Measurements from ENCODE around the gene LRSAM1.

LRSAM1 gene

DNA sequence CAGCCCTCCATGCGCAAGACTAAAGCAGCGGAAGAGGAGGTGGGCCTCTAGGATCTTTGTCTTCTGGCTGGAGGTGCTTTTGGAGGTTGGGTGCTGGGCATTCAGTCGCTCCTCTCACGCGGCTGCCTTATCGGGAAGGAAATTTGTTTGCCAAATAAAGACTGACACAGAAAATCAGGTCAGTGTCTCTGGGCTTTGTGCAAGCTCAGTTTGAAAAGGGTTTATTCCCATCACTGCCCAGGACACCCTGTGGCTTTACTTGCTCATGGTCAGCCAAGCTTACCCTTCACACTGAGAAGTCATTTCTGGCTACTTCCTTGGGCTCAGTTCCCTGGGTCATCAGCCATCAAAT lies 43.8 kb upstream of the LRSAM1 start:
- no peak overlapping the region for H3K4me3 ChIP-seq (ENCODE audit: low read depth, low read length)
- TF ChIP-seq, protein P1, sequence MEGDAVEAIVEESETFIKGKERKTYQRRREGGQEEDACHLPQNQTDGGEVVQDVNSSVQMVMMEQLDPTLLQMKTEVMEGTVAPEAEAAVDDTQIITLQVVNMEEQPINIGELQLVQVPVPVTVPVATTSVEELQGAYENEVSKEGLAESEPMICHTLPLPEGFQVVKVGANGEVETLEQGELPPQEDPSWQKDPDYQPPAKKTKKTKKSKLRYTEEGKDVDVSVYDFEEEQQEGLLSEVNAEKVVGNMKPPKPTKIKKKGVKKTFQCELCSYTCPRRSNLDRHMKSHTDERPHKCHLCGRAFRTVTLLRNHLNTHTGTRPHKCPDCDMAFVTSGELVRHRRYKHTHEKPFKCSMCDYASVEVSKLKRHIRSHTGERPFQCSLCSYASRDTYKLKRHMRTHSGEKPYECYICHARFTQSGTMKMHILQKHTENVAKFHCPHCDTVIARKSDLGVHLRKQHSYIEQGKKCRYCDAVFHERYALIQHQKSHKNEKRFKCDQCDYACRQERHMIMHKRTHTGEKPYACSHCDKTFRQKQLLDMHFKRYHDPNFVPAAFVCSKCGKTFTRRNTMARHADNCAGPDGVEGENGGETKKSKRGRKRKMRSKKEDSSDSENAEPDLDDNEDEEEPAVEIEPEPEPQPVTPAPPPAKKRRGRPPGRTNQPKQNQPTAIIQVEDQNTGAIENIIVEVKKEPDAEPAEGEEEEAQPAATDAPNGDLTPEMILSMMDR (IDR thresholded peaks at IDR 0.05; ENCODE audit: low read depth, low read length): no peak

DNA sequence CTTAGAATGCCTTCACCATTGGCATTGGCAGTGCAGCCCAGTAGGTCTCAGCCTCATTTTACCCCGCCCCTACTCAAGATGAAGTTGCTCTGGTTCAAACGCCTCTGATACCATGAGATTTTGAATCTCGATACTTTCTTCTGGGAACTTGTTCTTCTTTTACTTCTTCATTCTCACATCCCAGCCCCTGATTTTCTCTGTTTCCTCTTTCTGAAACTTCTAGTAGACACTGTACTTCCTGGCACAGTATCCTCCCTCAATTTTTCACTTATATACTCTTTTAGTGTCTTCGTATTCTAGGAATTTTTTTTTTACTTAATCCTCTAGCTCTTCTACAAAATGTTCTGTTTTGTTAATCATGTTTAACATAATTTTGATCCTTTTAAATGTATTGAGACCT lies 40.2 kb upstream of the LRSAM1 start:
- no peak overlapping the region for H3K4me3 ChIP-seq (ENCODE audit: low read depth, low read length)
- TF ChIP-seq, protein P1 (IDR thresholded peaks at IDR 0.05; ENCODE audit: low read depth, low read length): no peak

DNA sequence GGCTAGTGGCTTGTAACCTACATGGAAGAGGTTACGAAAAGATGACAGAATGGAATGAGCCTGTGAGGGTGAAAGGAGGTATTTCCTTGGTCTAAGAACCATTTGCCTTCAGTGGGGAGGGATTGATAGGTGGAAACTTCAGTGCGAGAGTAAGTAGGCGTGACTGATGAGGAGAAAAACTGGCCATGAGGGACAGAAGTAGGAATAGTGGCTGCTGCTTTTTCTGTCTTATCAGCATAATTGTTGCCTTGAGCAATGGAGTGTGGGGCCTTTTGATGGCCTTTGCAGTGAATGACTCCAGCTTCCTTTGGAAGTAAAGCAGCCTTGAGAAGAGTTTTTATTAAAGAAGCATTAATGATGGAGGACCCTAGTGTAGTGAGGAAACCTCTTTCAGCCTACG lies 36.2 kb upstream of the LRSAM1 start:
- no peak overlapping the region for H3K4me3 ChIP-seq (ENCODE audit: low read depth, low read length)
- TF ChIP-seq, protein P1 (IDR thresholded peaks at IDR 0.05; ENCODE audit: low read depth, low read length): no peak

DNA sequence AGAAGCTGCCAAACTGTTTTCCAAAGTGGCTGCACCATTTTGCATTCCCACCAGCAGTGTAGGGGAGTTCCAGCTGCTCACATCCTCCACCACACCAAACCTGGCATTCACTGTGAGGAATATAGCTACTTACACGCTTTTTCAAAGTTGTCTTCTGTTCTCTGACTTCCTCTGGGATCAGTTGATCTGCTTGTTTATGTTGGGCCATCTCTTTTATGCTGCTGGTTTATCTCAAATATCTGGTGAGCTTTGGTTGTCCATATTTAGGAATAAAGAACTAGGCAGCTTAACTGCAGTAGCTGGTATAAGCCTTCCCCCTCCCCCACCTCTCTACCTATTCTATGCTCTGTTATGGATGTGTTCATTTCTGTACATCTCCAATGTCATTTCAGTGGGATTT lies 35.7 kb upstream of the LRSAM1 start:
- TF ChIP-seq, protein P1 (IDR thresholded peaks at IDR 0.05; ENCODE audit: low read depth, low read length): no peak
- no peak overlapping the region for H3K4me3 ChIP-seq (ENCODE audit: low read depth, low read length)

DNA sequence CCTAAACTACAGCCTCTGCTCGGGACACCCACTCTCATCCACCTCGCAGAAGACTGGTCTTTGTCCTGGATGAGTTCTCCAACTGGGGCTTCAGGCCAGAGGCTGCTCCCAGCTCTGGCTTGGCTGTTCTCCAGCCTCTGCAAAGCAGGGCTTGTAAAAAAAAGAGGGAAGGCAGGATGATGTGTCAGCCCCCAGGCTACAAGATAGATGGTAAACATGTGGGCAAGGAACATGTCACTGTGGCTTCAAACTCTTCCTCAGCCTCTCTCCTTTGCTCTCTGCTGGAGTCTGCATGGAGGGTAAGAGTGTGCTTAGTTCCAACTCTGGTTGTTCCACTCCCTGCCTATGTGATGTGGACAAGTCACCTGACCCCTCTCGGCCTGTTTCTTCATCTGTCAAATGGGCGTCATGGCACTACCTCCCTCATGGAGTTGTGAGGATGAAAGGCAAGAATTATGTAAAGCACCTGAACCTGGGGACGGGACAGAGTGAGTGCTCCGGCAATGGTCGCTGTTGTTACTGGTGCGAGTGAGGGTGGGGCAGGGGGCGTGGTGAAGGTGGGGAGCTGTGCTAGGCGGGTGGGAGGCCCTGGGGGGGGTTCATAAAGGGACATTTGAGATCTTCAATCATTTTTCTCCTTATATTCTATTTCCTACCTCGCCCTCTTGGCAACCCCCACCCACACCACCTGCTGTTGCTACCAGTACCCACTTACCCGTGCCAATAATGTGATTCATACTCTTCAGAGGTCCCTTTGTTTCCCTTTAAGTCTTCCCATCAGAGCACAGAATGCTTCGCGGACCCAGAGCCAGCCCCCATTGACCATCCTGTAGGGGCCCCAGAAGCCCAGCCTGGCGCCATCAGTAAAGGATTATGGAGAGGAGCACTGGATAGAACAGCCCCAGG lies 33.9 kb upstream of the LRSAM1 start:
- TF ChIP-seq, protein P1 (IDR thresholded peaks at IDR 0.05; ENCODE audit: low read depth, low read length): no peak
- H3K4me3 ChIP-seq (ENCODE audit: low read depth, low read length): no peak overlapping the region

DNA sequence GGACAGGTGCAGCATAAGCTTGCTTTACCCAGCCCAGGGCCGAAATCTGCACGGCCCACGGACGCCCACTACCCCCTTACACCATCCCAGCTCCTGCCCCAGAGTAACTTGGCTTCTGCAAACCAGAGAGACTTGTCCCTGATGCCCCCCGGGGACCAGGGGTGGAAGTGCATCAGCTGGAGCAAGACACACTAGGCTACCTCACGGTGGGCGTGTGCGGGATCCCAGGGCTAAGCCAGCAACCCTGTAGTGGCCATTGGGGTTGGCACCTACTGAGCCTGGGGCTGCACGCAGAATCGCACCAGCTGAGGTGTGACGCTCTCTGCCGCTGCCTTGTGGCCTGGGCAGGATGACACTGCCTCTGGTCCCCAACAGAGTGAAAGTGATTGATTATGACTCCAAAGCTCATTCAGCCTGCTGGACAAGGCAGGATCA lies 33.3 kb upstream of the LRSAM1 start:
- H3K4me3 ChIP-seq (ENCODE audit: low read depth, low read length): no peak overlapping the region
- TF ChIP-seq, protein P1 (IDR thresholded peaks at IDR 0.05; ENCODE audit: low read depth, low read length): no peak

DNA sequence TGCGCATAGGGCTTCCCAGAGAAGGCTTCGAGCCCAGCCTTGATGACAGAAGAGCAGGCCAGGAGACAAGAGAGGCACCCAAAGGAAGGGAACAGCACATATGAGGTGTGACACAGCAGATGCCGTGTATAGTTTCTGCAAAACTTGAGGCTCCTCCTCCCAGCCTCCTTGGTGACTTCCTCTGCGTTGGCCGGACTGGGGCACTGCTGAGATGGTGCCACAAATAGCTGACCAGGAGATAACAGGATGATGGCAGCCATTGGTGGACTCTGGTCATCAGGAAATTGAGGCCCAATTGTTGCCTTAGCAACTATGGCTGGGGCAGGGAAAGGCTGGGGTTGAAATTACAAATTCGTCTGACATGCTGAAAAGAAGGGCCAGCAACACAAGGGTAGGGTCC lies 32.0 kb upstream of the LRSAM1 start:
- TF ChIP-seq, protein P1 (IDR thresholded peaks at IDR 0.05; ENCODE audit: low read depth, low read length): no peak

More for the DNA sequence above, 32.0 kb upstream of the LRSAM1 start:
- no peak overlapping the region for H3K4me3 ChIP-seq (ENCODE audit: low read depth, low read length)

All from WI38 (cell line).